Vagina (tissue), 2 donors: ENCODE results near the gene DENND1A.

Experiments
- CTCF ChIP-seq, 3 experiments: fragments of 450-650 bp in 2 of 3; fragments of 200-600 bp in 1 of 3; sonication (generic) in 1 of 3; IDR thresholded peaks; one replicate each; pipeline ENCODE4 v1.5.1; 2017 to 2019; ENCODE audit warnings: antibody characterized with exemption in 3 of 3, mild to moderate bottlenecking in 2 of 3, moderate library complexity in 2 of 3
- POLR2A ChIP-seq, 2 donors: fragments of 450-650 bp; IDR thresholded peaks; one replicate each; pipeline ENCODE4 v1.6.1; 2017; ENCODE audit warnings: antibody characterized with exemption in 2 of 2, mild to moderate bottlenecking in 2 of 2, moderate library complexity in 2 of 2
- POLR2AphosphoS5 ChIP-seq, 2 donors: sonication (generic); formaldehyde crosslinking; IDR thresholded peaks; one replicate each; pipeline ENCODE4 v1.9.0; 2017; ENCODE audit warnings: antibody characterized with exemption in 2 of 2, mild to moderate bottlenecking in 2 of 2, low read depth in 1 of 2; ENCODE audit not compliant: insufficient read depth in 1 of 2

- TF ChIP-seq POLR2AphosphoS5 (IDR thresholded peaks at IDR 0.05; ENCODE audit: insufficient read depth in 1 of 2, low read depth in 1 of 2), result no peak
- TF ChIP-seq CTCF (IDR thresholded peaks at IDR 0.05), result no peak
- no peak for TF ChIP-seq POLR2A (IDR thresholded peaks at IDR 0.05)
These were observed 312.6 kb downstream of the DENND1A start for GRCh38 chr9:123617286-123617685.
